ENCODE data around the gene LRRC17.
"Not testable (repeated sequence)": the region's sequence is repeated elsewhere in the genome, so short reads cannot be mapped to it uniquely, and the experiment has no call there.

Gene LRRC17

GRCh38 chr7:102977586-102977985 lies 64.8 kb downstream of the LRRC17 start:
- DNase-seq; in situ Hi-C loops (cut with MboI; ENCODE audit: low pct_unique_long_range_greater_than_20kb, low sequenced_read_pairs): not testable (repeated sequence)

GRCh38 chr7:102978284-102978683 lies 65.5 kb downstream of the LRRC17 start:
- in situ Hi-C loops (cut with MboI; ENCODE audit: low pct_unique_long_range_greater_than_20kb, low sequenced_read_pairs): no loop called here
- peak; percentile 29 for DNase-seq

GRCh38 chr7:102979670-102980069 lies 66.9 kb downstream of the LRRC17 start:
- in situ Hi-C loops (cut with MboI; ENCODE audit: low pct_unique_long_range_greater_than_20kb, low sequenced_read_pairs): no loop called here
- no peak for DNase-seq

DNA sequence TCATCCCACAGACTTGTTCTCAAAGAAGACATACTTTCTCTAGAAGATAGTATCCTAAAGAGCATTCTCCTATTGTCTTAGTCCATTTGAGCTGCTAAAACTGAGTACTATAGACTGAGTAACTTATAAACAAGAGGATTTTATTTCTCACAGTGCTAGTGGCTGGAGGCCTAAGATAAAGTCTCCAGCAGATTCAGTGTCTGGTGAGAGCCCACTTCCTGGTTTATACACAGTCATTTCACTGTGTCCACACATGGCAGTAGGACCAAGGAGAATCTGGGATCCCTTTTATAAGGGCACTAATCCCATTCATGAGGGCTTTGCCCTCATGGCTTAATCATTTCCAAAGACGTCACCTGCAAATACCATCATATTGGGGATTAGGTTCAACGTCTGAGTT lies 68.7 kb downstream of the LRRC17 start:
- in situ Hi-C loops (cut with MboI; ENCODE audit: low pct_unique_long_range_greater_than_20kb, low sequenced_read_pairs): no loop called here
- DNase-seq: no peak

GRCh38 chr7:102982235-102982634 lies 69.4 kb downstream of the LRRC17 start:
- in situ Hi-C loops (cut with MboI; ENCODE audit: low pct_unique_long_range_greater_than_20kb, low sequenced_read_pairs): no loop called here
- no peak for DNase-seq

GRCh38 chr7:102983602-102984001 lies 70.8 kb downstream of the LRRC17 start:
- in situ Hi-C loops (cut with MboI; ENCODE audit: low pct_unique_long_range_greater_than_20kb, low sequenced_read_pairs): no loop called here
- no peak for DNase-seq

GRCh38 chr7:102985176-102985783 lies 72.5 kb downstream of the LRRC17 start:
- in situ Hi-C loops (cut with MboI; ENCODE audit: low pct_unique_long_range_greater_than_20kb, low sequenced_read_pairs): no loop called here
- DNase-seq: no peak

- in situ Hi-C loops (cut with MboI; ENCODE audit: low pct_unique_long_range_greater_than_20kb, low sequenced_read_pairs): no loop called here
- no peak for DNase-seq
Observed at GRCh38 chr7:102988088-102988487, 75.3 kb downstream of the LRRC17 start.

DNA sequence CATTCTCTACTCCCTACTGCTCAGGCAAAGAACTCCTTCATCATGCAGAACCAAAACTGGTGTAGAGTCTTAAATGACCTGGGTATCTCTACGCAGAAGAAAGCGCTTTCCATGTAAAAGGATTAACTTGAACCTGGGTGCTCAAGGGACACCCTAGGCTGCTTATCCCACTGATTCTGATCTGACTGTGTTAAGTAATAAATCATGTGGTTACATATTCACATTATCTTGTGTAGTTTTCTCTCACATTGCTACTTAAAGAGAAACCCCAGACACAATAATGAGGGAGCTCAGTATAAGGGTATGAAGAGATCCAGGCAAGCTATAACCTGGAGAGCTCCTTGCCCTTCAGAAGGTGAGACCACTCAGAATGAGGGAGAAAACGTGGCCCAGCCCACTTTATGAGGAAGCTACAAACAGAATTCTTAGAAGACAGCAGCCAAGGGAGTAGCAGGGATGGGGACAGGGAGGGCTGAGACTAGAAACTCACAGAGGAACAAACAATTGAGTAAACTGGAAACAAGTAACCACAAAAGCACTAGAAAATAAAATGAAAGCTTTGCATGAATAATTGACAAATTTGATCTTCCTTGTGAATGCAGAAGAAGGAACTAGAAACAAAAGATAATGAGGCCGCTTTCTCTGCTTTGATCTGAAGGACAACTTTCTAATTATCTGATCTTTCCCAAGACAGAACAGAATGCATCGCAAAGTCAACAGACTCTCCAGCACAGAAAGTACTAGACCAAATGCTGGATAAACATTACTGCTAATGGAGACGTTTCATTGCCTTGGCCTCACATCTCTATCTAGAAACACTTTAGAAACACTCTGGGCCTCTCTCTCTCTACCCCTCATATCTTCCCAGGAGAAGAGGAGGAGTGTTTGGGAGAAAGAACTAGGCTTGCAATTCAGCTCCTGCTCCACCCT lies 76.1 kb downstream of the LRRC17 start:
- peak; percentile 41 for DNase-seq
- in situ Hi-C loops (cut with MboI; ENCODE audit: low pct_unique_long_range_greater_than_20kb, low sequenced_read_pairs): no loop called here

- in situ Hi-C loops (cut with MboI; ENCODE audit: low pct_unique_long_range_greater_than_20kb, low sequenced_read_pairs): no loop called here
- DNase-seq: no peak
Observed at GRCh38 chr7:102990642-102991041, 77.8 kb downstream of the LRRC17 start.

GRCh38 chr7:102991077-102991539 lies 78.3 kb downstream of the LRRC17 start:
- DNase-seq: no peak
- in situ Hi-C loops (cut with MboI; ENCODE audit: low pct_unique_long_range_greater_than_20kb, low sequenced_read_pairs): no loop called here

DNA sequence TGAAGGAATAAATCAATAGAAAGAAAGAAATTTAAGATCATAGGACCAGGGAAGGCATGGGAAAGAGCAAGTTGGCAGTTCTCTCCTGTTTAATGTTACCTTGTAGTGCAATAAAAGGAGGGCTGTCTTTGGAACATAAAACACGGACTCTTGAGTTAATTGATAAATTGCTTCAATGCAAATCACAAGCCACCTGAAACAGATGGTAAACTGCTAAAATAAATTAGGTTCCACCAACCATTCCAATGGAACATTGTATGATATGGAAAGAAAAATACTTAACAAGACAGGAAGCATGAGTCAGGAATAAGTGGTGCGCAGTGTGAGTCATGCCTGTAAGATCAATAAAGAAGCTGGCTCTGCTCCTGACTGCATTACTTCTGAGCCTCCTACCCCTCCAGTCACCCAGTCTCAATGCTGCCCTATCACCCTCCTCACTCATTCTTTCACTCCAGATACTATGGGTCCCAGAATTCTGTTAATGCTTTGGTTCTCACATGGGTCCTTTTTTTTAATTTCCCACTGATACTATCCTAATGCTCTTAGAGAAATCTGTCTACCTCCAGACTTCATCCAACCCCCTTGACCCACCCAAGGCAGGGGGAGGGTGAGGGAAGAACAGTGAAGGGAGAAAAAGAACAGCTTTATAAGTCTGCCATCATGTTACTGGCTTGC lies 78.9 kb downstream of the LRRC17 start:
- in situ Hi-C loops (cut with MboI; ENCODE audit: low pct_unique_long_range_greater_than_20kb, low sequenced_read_pairs): no loop called here
- peak; percentile 70 for DNase-seq

- in situ Hi-C loops (cut with MboI; ENCODE audit: low pct_unique_long_range_greater_than_20kb, low sequenced_read_pairs): no loop called here
- no peak for DNase-seq
Observed at GRCh38 chr7:102992509-102992937, 79.7 kb downstream of the LRRC17 start.

DNA sequence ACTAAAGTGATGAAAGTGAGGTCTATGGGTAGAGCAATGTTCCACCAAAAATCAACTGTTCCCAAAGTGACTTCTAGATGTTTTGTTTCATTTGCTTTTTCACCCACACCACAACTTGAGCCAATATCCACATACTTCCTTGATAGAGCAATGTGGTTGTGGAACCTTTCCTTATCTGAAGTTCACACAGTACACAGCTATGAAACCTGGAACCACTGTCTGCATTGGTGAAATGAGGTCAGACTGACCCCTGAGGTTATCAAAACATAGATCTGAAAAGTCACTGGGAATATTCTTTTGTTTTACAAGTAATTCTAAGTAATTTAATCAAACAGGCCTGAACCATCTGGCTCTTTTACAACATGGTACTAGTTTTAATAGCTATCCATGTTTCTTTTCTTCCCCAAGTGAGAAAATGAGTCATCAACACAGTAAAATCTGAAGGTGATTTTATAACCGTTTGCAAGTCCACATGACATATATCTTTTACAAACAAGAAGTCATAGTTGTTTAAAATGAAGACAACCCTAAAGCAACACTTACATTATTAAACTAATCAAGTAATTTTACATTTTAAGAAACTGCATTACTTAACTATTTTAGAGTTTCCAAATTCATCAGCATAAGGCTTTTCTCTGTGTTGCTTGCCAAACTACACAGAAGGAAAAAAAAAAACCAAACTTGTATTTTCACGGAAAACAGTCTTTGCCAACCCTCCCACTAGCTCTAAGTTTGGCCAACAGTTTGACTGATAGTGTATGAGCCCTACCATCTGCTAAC lies 80.3 kb downstream of the LRRC17 start:
- DNase-seq: peak; percentile 73
- in situ Hi-C loops (cut with MboI; ENCODE audit: low pct_unique_long_range_greater_than_20kb, low sequenced_read_pairs): no loop called here

- no peak for DNase-seq
- in situ Hi-C loops (cut with MboI; ENCODE audit: low pct_unique_long_range_greater_than_20kb, low sequenced_read_pairs): no loop called here
Observed at GRCh38 chr7:102993718-102994029, 80.9 kb downstream of the LRRC17 start.

- in situ Hi-C loops (cut with MboI; ENCODE audit: low pct_unique_long_range_greater_than_20kb, low sequenced_read_pairs): no loop called here
- no peak for DNase-seq
Observed at GRCh38 chr7:102994567-102994966, 81.8 kb downstream of the LRRC17 start.

All from KBM-7 (cell line).